ENCODE measurements around the gene SCGB3A1. TPM values are rescaled to one million over a fixed set of nuclear protein-coding genes. Genes with fewer than 3 reads are reported as not detected.

The SCGB3A1 gene
- total and polyA plus RNA-seq, 9 of the 15 experiments (the other 6 are each of a cell fraction or from before 2014, with no cell fraction given) = 0.33 TPM; not detected in 8

GRCh38 chr5:180594311-180595045, 3.2 kb upstream of the SCGB3A1 start (continued):
- TF ChIP-seq KDM1A (IDR thresholded peaks at IDR 0.05) (no peak), BRCA1 (IDR thresholded peaks at IDR 0.05) (no peak), BRCA1 (CRISPR knock-in tag; IDR thresholded peaks at IDR 0.05) (no peak), TSHZ1 (CRISPR knock-in tag; IDR thresholded peaks at IDR 0.05) (no peak), ZNF354B (CRISPR knock-in tag; IDR thresholded peaks at IDR 0.05) (no peak), PTRF (tag; IDR thresholded peaks at IDR 0.05) (no peak), ZNF695 (CRISPR knock-in tag; IDR thresholded peaks at IDR 0.05) (no peak), SMAD2 (IDR thresholded peaks at IDR 0.05; ENCODE audit: low read depth, low read length) (no peak), HMGXB4 (CRISPR knock-in tag; IDR thresholded peaks at IDR 0.05) (no peak), AFF4 (CRISPR knock-in tag; IDR thresholded peaks at IDR 0.05) (no peak), ZNF3 (CRISPR knock-in tag; IDR thresholded peaks at IDR 0.05) (no peak), MAFG (tag; conservative IDR thresholded peaks at IDR 0.05) (peak; percentile 61; the same call in 1 of the 2 replicates), TRIM24 (IDR thresholded peaks at IDR 0.05) (peak; percentile 94 to 99), NELFE (IDR thresholded peaks at IDR 0.05; ENCODE audit: insufficient read depth, insufficient read length) (no peak), ZBTB5 (IDR thresholded peaks at IDR 0.05) (0 out of 2 replicates have a peak, but pooled peaks have one; percentile 48), MLX (CRISPR knock-in tag; conservative IDR thresholded peaks at IDR 0.05) (no peak), SRSF1 (IDR thresholded peaks at IDR 0.05; ENCODE audit: low read depth, low read length) (no peak)
